GM18861 (cell line): Measurements from ENCODE around the gene SOX6.
A peak's percentile ranks its signal among the peaks of the same experiment; 100 is the strongest.

Experiments
- ATAC-seq: cut with Tn5 transposase; IDR thresholded peaks from one replicate; pipeline ENCODE4 v1.9.1; 2021; ENCODE audit not compliant: unreplicated experiment

SOX6 gene

DNA sequence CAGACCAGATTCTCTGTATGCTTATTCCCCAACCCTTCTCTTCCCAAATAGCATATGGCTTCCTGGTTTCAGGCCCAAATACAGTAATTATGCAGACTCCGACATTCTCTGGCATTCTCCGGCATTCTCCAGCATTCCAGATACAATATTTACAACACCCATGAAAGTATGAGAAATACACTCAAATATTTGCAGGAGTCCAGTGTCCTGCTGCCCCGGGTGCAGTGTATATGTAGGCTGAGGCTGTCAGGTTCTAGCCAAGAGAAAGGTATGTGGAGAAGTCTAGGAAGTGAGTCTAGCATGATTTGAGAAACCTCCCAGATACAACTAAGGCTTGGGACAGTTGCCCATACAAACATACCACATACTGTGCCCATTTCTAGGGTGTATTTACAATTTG, 160.7 kb downstream of the SOX6 start:
- no peak for ATAC-seq

DNA sequence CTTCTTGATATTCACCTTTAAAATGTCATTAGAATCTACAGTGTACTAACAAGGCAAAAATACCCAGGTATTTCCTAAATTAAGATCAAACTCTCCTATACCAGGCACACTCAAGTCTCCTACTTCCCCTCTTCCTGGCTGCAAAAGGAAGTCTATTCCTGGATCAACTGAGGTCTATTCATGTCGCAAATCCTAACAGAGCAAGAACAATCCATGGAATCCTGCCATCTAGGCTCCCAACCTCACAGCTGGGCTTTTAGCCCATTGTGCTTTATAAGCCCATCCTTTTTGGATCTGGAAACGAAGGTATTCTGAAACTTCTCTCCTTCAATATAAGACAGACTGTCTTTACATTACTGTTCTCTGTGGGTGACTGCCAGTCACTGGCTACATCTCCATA, 161.8 kb downstream of the SOX6 start:
- ATAC-seq = no peak

DNA sequence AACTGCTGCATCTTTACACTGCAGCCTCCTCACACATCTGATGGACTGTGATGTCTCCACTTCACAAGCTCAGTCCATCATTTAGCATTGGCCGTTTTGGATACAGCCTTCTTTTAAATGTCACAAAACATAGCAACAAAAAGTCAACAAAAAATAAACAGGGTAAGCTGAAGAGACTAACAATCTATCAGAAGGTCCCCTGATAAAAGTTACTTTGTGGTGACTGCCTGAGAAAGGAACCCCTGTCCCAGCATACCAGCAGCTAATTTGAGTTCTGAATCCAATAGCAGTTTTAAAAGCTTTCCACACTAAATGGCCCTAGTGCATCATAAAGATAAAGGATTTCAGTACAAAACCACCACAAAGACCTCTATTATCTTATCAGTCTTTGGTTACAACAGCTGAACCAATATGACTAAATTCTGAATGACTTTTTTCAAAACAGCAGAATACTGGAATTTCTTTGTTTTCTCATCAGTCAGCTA, 162.4 kb downstream of the SOX6 start:
- no peak for ATAC-seq

DNA sequence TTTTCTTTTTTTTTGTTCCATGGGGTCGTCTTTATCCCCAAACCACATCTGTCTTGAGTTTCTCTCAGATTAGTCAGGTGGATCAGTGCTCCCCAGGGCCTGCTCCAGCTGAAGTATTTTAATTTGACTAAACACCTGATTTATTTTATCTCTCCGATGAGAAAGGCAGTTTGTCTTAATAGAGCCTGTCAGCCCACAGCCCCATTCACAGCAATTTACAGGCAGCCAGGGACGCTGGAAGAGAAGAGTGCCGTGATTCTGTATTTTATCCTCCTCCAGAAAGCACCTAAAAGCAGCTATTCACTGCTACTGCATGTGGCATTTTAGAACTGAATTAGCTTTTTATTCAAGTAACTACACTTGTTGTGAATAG, 164.5 kb downstream of the SOX6 start:
- no peak for ATAC-seq

DNA sequence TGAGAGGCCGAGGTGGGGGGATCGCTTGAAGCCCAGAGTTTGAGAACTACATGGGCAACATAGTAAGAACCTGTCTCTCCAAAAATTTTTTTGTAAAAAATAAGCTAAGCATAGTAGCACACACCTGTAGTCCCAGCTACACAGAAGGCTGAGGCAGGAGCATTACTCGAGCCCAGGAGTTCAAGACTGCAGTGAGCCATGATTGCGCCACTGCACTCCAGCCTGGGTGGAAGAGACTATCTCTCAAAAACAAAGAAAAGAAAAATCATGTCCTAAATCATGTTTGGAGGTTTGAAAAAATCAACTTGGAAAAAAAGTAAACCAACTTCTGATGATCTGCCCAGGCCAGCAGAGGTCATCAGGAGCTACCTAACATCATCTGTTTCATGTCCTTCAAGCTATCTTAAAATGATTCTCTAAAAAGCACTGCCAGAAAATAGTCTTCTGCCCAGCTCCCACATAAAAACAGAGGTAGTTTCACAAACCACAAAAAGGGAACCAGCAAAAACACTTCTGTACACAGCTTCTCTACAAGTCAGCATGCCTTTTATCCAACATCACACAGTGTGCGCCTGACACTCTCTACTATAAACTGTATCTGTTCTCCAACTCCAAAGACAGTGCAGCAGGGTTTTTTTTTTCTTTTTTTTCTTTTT, 165.0 kb downstream of the SOX6 start:
- ATAC-seq = peak; percentile 57

DNA sequence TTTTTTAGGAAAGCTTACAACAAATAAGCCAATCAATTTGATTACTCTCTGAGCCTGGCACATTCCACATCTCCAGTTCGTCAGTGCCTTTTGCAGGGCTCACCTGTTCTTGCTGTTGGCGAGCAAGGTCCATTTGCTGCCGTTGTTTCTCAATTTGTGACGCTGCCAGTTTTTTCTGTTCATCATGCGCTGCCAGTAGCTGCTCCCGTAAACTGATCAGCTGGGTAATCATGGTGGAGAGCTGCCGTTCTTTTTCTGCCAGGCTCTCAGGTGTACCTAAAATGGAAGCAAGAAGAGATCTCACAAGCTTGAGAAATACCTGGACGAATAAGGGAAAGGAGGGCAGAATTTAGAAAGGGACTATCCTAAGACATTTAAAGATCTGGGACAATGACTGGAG, 169.7 kb downstream of the SOX6 start:
- ATAC-seq = no peak

DNA sequence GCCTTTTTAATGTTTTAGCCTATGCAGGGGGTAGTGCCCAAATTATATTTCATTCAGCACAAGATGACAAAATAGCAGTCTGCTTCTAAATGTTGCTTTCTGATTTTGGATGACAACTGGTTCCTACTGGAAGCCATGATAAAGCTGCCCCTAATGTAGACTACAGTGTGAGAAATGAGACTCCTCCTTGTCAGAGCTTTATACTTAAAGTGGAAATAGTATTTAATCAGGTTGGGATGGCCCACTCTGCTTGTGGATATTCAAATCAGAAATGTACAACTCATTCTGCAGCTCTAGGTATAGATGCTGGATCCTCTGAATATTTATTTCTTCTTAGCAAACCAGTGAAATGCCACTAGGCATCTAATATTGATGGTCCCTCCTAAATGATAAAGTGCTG, 171.3 kb downstream of the SOX6 start:
- no peak for ATAC-seq

DNA sequence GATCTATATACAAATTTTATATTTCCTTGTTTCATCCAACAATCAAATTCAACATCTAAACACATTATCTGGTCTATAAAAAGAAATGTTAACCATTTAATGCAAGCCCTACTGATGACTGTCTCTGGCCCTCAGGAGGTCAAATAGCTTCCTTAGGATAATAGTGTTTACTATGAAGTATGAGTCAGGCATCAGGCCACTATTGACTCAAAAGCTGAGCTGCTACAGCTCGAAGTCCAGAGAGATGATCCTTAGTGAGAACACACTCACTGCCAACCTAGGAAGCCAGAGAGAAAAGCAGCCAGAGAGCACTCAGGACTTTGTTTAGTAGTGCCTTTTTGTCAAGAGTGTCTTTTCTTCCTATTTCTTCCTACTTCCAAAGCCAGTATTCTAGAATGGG, 171.8 kb downstream of the SOX6 start:
- ATAC-seq = no peak

DNA sequence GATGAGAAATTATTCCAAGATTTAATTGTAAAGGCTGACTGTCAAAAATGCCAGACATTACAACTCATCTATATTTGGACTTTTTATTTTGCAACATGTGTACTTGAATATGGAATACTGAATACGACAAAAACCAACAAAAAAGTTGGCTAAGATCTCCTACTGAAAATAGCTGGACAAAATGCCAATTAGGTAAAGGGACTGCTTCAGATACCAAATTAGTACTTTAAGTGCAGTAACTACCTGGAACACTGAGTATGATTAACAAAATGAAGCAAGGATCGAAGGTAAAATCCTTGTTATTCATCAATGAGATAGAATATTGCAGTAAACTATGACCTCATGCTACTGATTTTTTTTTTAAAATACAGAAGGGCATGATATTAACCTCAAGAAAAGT, 173.8 kb downstream of the SOX6 start:
- ATAC-seq = no peak

DNA sequence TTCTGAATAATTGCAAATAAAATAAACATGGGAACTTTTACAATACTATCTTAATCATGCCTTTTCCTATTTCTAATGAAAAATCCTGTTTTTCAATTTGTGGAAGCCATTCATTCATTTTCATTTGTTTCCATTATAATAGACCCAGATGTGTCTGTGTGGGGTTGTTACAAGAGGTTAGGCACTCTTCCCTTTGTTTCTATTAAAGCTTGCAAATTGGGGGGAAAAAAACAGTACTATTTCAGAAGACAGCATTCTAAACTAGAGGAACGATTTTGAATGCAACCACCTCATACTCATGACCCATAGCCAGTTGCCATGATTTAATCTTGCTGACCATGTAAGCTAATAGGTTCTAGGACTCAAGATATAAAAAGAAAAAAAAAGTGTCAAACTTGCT, 175.5 kb downstream of the SOX6 start:
- no peak for ATAC-seq

DNA sequence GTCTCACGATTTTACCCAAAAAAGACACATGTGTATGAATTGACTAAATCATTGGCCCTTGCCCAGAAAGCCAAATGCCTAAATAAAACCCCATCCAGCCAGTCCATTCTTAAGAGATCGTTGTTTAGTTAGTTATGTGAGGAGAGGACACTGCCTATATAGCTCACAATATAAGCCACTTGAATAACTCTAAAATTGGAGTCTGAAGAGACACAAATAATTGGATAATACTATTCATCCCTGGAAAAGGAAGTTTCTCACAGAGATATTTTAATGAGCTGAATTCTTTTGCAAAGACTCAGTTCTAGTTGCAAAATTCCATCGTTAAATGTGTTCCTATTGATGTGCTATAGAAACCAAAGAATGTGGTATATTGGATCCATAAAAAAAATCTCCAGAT, 176.7 kb downstream of the SOX6 start:
- ATAC-seq = no peak

DNA sequence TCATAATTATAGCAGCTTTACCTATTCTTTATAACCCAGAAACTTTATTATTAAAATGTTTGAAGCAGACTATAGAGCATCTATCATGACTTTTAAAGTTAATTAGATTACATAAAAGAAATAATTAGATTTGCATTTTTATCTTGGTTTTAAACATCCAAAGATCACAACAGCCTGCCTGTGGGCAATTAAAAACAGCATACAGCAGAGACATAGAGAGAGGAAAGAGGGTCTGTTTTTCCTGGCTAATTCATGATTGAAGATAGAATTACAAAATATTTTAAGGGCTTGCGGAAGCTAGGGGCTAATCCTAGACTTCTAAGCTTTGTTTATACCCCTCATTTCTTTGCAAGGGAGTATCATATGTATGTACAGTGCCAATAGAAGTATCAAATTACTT, 178.1 kb downstream of the SOX6 start:
- no peak for ATAC-seq

DNA sequence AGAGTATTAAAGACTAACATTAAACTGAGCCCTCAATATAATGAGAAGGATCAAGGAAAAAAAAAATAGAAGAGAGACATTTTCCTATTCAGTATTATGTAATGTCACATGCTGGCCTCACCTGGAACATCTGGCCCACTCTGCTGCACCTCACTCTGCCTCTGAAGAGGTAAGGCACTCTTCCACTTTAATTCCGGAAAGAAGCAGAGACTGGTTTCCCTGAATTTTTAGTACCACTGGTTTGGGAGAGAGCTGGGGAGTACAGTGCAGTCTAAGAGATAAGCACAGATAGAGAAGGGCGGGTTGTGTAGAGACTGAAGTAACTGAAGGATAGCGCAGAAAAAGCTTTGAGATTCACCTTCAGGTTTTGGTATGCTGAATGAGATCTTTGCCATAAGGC, 178.7 kb downstream of the SOX6 start:
- ATAC-seq = no peak

DNA sequence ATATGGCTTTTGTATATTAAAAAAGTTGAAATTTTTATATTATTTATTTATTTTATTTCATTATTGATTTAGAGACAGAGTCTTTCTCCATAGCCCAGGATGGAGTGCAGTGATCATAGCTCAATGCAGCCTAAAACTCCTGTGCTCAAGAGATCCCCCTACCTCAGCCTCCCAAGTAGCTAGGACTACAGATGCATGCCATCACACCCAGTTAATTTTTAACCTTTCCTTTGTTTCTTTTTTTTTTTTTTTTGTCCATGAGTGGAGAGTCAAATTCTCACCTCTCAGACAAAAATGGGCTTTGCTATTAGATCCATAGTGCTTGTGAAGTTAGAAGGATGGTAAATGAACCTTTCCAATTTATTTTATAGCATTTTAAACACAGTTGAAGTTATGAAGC, 182.5 kb downstream of the SOX6 start:
- no peak for ATAC-seq

DNA sequence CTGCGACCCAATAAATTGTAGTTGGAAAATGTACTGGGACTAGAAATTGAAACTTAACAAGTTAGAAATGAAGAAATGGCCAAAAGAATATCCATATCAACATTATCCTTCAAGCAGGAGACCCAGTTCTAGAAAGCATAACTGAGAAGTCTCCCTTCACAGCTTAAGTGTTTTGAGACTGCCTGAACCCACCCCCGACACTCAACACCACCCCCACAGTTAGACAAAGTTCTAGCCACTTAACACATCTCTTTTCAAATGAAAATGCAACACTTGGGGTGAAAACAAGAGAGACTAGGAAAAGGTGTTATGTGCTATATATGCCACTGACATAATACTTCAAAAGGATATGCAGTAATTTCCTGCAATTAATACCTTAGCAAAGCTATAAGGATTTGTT, 184.5 kb downstream of the SOX6 start:
- ATAC-seq = no peak

DNA sequence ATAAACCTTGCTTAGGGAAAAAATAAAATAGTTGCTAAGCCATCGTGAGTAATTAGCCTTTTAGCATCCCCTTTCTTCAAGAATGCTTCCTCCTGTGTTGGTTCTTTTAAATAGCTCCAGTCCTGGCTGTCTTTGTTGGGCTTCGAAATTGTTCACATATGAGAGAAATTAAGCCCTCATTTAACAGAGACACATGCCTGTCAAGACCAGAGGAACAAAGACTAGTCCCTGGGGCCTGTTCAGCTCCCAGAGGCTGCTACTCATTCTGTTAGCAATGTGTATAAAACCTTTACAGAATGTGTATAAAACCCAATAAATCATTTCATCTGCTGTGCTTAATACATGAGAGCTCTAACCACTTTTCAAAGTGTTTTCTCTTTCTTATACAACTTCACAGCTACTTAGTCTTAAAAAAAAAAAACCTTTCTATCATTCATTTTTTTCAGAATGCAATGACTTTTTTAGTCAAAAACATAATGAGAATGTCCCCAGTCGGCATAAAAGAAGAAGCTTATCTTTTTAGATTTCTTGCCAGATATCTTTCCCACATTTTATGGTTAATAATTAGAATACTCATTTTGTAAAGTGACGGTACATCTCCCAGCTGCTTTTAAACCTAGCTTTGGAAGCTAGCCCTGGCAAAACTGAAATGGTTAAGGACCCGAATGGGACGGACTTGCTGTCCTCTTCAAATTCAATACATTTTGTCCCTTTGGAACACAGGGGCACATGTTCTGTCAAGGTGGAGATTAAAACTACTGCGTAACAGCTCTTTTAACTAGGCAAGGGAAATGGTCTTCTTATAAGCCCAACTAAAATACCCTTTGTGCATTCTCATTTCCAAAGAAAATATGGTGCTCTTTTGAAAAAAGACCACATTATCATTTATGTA, 186.1 kb downstream of the SOX6 start:
- no peak for ATAC-seq

DNA sequence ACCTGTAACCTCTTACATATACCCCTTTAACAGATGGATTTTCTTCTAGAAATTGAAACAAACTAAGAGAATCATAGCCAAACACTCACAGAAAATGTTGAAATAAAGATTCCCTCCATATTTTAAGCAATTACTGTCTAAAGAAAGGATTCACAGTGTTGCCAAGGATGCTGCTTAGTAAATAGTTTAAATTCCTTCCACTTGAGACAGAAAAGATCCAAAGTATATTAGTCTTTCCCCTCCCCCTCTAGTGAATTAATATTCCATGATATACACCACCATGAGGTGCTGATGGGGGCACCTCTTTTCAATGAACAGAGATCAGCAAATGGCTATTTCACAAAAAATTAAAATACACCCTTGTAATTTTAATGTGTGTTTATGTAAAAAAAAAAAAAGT, 186.8 kb downstream of the SOX6 start:
- no peak for ATAC-seq

DNA sequence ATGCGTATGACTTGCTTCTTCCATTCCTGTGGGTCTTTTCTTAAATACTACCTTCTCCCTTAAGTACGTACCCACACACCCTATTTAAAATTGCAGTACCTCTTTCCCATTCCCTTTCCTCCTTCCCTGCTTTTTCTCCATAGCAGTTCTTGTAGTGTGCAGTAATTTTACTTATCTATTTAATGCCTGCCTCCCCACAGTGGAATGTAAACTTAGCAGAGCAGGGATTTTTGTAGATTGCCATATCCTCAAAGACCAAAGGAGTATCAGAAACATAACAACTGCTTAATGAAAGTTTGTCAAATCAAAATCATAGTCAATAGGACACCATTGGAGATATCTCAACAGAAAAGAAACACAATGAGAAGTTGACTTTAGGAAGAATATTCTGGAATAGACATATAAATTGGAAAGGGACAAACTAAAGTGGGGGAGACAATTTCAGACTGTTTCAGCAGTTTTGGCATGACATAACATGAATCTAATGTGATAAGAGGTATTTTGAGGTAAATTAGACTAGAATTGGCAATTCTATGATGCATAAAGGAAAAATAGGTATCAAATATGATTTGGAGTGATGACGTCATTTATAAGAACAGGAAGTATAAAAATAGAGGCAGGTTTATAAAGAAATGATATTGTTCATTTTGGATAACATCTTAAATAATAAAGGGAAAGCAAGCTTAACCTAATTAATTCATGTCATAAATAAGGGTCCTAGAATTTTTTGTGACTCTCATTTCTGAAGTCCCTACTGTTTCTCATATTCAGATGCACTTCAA, 188.4 kb downstream of the SOX6 start:
- ATAC-seq = no peak

DNA sequence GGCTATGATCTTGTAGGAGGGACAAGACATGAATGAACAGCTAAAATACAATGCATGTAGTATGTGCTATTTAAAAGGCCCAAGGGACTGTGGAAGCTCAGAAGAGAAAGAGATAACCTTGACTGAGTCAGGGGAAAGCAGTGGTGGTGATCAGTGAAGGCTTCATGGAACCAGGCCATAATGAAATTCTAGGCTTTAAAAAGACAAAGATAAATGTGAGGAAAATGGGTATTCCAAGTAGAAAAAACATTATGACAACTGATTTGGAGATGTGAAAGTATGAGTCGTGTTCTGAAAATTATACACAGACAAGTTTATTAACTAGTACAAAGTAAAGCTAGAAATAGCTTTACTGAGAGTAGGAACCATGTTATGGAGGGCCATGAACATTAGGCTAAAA, 189.8 kb downstream of the SOX6 start:
- ATAC-seq = no peak

DNA sequence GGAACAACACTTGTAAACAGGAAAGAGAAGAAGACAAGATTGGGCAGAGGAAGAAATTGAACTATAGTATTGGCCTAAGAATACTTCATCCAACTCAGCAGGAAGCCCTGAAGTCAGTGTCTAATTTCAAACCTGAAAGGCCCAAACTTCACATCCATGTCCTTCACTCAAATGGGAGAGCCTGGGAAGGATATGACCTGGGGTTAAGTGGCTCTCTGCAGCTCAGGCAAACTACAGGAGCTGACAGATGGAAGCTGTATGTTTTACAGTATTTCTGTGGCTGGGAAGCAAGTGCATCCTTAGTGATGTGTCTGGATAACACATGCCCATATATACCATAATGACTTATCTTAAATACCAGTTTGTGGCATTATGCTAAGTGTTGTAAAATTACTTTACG, 196.2 kb downstream of the SOX6 start:
- no peak for ATAC-seq

DNA sequence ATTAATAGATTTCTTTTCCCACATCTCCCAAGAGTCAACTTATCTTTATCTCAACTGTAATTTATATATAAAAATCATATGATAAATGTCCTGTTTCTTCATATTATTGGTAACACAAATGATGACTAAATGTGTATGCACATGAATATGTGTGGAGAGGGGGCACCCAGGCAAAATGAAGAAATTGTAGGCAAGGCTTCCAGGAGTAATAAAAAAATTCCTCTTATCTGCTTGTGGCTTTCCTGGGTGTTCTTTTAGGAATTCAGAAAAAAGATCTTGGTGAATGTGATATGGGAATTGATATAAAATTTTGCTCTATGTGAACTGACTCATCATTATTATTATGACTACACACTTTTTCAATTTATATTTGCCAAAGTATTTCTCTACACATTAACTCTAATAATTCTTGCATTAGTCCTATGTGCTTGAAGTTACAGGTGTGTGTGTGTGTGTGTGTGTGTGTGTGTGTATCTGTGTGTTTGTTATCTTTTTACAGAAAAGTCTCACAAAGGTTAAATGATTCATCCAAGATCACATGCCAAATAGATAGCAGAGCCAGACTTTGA, 197.8 kb downstream of the SOX6 start:
- no peak for ATAC-seq
